22Rv1 (cell line): Measurements from ENCODE around the gene RING1.

Experiments used
- H3K27ac ChIP-seq: fragments of 450-650 bp; 2 replicates; pipeline ENCODE4 v1.5.1; 2017
- CTCF ChIP-seq: fragments of 450-650 bp; IDR thresholded peaks from 2 replicates; pipeline ENCODE4 v1.5.1; 2017; ENCODE audit warnings: mild to moderate bottlenecking
- ZFX ChIP-seq: fragments of 450-650 bp; IDR thresholded peaks from 2 replicates; pipeline ENCODE4 v1.6.1; 2017; ENCODE audit warnings: antibody characterized with exemption, borderline replicate concordance

RING1 gene

GRCh38 chr6:33200219-33201146, 7.8 kb upstream of the RING1 start, which contains the start of the genes RXRB and SLC39A7:
Gene RXRB (minus strand): TSS chr6:33200665. CDS start chr6:33200476, 189 bp downstream.
Gene SLC39A7 (plus strand): TSS chr6:33200867. CDS start chr6:33201246, 379 bp downstream.
- peak within 1 kb of the TSS; percentile 96 for H3K27ac ChIP-seq
- TF ChIP-seq CTCF: no peak
- no peak for TF ChIP-seq ZFX

GRCh38 chr6:33201147-33201545, 7.2 kb upstream of the RING1 start:
- TF ChIP-seq ZFX (no peak), CTCF (no peak)
- peak overlapping the region; percentile 96 for H3K27ac ChIP-seq

- TF ChIP-seq CTCF (no peak), ZFX (no peak)
- peak overlapping the region; percentile 96 for H3K27ac ChIP-seq
Observed at GRCh38 chr6:33201935-33202334, 6.4 kb upstream of the RING1 start.

- 0 out of 2 replicates have a peak overlapping the region, but pooled peaks have one; percentile 96 for H3K27ac ChIP-seq
- TF ChIP-seq CTCF (no peak), ZFX (no peak)
Observed at GRCh38 chr6:33202799-33203198, 5.5 kb upstream of the RING1 start.

- no peak for TF ChIP-seq CTCF
- no peak for TF ChIP-seq ZFX
- H3K27ac ChIP-seq: peak overlapping the region; percentile 95
Observed at GRCh38 chr6:33203443-33204164, 4.7 kb upstream of the RING1 start.

GRCh38 chr6:33204165-33204414, 4.2 kb upstream of the RING1 start:
- no peak for TF ChIP-seq CTCF
- peak overlapping the region; percentile 95 for H3K27ac ChIP-seq
